ENCODE measurements around the gene MTMR3.
A peak's percentile ranks its signal among the peaks of the same experiment; 100 is the strongest.

The MTMR3 gene

DNA sequence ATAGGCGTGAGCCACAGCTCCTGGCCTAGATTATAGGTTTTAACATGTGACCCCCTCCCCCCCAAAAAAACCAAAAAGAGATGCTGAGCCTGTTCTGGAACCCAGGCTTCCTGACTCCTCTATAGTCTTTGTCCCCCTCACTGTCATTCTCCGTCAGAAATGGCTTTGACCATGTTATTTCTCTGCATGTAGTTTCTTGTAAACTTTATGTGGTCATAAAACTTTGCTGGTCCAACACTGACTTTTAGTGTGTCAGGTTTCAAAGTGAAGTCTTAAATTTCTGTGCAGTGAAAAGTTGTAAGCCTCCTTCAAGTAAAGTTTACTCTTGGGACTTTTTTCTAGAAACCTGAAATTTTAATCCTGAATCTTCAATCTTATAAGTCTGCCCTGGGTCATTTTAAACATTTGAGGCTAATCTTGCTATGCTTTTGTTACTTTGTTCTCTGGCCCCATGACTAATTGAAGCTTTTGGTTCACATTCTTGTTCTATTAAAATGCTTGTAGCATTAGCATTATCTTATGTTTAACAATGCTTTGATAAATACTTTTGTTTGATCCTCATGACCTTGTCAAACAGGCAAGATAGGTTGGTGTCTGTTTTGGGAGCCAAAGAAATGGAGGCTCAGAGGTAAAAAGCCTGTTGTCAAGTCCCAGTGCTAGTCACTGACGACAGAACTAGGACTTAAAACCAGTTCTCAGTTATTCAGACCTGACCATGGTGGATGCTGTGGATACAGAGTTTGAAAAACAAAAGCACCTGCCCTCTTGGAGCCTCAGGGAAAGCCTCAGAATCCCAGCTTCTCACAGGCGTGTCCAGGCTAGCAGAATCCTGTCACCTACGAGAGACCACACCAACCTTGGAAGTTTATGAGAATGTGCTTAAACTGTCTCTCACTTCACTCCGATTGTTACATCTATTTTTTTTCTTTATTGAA is 109.6 kb downstream of the MTMR3 start:
- no peak for DNase-seq (ENCODE audit: low read depth)
- no peak overlapping the region for H3K4me3 ChIP-seq (ENCODE audit: low read depth, low read length)

DNA sequence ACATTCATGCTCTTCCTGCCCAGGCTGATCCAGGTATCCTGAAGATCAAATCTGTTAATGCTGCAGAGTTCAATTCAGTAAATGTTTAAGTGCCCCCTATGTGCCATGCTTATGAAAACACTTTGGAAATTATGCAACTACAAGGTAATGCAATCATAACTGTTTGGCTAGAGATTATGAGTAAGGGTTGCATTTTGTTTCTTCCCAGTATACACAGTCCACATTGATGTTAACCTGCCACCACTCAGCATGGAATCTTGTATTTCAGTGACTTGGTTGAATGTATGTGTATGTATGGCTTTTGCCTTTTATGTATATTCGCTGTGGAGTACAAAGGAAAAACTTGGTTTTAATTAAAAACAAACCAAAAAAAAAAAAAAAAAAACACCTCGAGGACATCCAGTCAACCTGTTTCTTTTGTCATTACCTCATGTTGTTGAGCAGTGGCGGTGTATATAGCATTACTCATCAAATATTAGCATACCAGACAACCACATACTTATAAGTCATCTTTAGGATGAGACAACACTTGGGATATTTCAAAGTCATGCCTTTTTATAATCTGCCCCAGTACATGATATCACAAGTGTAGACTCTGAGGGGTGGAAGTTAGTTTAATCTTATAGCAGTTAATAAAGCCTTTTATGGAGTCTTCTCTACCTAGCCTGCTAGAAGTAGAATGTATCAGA is 111.2 kb downstream of the MTMR3 start:
- no peak for DNase-seq (ENCODE audit: low read depth)
- no peak overlapping the region for H3K4me3 ChIP-seq (ENCODE audit: low read depth, low read length)

DNA sequence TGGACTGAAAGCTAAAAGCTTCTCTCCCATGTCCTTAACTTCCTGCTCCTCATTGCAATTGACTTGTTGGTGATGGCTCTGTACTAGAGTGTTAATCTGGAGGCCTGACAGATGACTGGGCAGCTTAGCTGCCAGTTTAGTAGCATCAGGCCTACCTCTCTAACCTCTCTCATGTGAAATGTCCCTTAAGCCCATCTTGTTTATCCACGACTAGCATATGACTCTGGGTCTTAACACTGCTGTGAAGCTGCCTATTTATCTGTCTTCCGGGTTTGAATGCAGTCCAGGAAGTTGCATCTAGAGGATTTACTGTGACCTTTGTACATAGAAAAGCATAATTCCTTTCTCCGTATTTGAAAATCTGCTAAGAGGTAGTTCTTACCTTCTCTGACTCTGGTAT is 112.0 kb downstream of the MTMR3 start:
- H3K4me3 ChIP-seq (ENCODE audit: low read depth, low read length): no peak overlapping the region
- no peak for DNase-seq (ENCODE audit: low read depth)

DNA sequence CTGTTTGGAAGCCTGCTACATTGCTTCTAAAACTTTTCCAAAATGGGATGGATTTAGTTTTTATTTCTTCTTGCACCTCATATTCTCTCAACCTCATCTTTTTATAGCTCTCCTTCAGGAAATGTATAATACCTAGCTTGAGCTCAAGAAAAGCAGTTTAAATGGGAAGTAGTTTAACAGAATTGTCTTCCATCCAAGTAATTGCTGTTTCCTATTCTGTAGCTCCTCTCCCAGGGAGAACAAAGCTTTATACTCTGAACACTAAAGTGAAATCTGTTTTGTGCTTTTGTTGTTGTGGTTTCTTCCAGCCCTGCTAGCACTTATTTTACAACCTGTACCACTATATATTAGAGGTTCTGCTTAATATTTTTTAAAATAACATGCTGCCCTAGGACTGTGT is 114.1 kb downstream of the MTMR3 start:
- no peak for DNase-seq (ENCODE audit: low read depth)
- H3K4me3 ChIP-seq (ENCODE audit: low read depth, low read length): no peak overlapping the region

DNA sequence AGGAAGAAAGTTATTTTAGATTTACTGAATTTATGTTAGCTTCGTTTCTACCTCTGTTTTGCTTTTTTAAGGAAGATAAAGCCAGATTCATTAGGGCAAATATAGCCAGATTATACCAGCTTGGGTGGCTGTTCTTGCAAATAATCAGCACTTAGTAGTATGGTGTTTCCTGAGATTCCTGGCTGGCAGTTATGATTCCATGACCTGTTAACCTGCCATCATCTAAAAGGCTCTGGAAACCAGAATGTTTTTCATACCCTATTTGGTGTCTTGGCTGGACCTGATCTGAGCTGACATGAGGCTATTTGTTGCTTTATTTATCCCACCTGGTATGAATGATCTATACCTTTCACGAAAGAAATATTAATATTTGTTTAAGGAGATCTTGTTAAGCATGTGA is 114.5 kb downstream of the MTMR3 start:
- no peak overlapping the region for H3K4me3 ChIP-seq (ENCODE audit: low read depth, low read length)
- no peak for DNase-seq (ENCODE audit: low read depth)

DNA sequence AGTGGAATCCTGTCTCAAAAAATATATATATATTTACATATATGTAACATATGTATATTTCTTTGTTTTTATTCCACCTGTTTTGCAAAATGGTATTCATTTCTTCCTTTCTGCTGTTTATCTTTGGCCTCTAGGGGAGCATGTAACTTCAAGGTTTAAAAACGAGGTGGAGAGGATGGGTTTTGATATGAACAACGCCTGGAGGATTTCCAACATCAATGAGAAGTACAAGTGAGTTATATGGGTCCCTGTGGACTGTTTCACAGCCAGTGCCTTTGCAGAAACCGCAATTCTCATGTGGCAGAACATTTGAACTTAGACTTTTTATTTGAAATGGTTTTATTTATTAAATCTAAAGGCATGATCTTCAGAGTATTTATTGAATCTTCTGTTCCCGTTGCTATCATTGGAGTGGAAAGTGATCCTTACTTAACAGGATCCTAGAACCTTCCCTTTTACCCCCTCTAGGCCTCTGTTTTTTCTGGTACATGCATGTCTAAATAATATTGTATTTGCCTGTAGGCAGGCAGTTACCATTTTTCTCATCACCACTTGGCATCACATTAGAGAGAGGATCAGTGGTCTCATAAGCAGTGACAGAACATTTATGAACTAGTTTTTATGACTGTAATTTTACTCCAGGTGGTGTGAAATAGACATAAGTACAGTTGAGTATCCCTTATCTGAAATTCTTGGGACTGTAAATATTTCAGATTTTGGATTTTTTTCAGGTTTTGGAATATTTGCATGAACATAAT is 115.8 kb downstream of the MTMR3 start:
- no peak overlapping the region for H3K4me3 ChIP-seq (ENCODE audit: low read depth, low read length)
- DNase-seq (ENCODE audit: low read depth): peak; percentile 45

DNA sequence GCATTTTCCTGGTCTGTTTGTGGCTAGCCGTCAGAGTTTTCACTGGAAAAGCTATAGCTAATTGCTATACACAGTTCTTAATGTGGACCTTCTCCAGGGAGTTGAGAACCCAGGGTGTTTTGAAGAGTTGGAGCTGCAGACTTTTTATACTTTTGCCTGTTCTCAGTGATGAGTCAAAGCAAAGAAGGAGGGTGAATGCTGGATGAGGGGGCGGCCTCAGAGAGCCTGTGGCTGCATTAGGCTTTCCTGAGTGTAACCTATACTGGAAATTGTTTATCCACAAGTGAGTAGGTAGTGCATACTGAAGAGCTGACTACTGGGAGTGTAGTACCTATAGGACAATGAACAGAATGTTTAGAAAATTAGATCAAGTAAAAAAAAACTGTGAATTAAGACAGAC is 117.6 kb downstream of the MTMR3 start:
- no peak for DNase-seq (ENCODE audit: low read depth)

DNA sequence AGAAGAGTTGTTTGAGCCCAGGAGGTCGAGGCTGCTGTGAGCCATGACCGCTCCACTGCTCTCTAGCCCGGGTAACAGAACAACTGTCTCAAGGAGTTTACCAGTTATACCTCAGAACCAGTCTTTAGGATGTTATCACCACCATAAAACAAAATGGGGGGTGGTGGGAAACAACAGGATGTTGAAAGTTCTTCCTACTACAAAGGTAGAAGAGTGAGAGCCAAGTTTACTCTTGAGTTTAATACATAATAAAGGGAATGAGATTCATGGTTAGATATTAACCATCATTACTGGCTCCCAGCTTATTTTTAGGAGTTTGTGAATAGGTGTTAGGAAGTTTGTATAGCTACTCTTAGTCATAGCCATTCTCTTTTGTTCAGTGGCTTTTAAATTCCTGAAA is 118.5 kb downstream of the MTMR3 start:
- no peak for DNase-seq (ENCODE audit: low read depth)
- no peak overlapping the region for H3K4me3 ChIP-seq (ENCODE audit: low read depth, low read length)

More for the DNA sequence above, 117.6 kb downstream of the MTMR3 start:
- H3K4me3 ChIP-seq (ENCODE audit: low read depth, low read length): no peak overlapping the region

DNA sequence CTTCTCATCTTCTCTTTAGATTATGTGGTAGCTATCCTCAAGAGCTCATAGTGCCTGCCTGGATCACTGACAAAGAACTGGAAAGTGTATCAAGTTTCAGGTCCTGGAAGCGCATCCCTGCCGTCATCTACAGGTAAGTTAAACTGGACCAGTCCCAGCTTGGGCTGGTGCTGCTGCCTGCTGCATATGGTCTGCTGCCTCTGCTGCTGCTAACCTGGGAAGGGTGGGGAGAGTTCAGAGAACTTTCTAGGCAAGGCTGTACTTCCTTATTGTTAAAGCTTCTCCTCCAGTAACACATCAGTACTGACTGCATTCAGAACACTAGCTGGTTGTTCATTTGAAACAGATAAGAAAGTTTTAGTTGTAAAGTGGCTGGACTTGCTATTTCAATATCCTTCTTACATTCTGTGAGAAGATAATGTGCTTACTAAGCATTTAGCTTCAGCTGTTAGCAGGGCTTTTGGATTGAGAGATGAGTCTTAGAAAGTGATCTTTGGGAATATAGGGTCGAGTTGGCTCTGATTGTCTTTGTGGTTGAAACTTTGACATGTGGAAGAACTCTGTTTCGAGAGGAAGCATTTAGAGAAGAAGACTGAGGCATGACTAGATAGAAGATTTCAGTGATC is 120.0 kb downstream of the MTMR3 start:
- no peak overlapping the region for H3K4me3 ChIP-seq (ENCODE audit: low read depth, low read length)
- DNase-seq (ENCODE audit: low read depth): no peak

DNA sequence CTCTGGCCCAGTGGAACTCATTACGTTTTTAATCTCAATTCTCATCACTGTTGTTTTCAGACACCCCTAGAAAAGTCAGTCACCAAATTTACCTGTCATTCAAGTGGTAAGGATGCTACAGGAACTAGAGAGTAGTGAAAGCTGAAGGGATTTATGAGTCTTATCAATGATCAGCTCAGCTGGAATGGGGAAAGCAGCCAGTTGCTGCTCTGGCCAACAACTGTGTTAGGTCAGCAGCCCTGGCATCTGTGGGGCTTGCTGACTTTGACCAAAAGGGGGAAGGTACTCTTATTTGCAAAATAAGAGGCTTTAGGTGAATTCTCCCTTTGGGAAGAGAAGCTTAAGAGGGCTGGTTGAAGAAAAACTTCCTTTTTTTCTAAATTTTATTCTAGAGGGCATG is 121.1 kb downstream of the MTMR3 start:
- DNase-seq (ENCODE audit: low read depth): no peak
- H3K4me3 ChIP-seq (ENCODE audit: low read depth, low read length): no peak overlapping the region

DNA sequence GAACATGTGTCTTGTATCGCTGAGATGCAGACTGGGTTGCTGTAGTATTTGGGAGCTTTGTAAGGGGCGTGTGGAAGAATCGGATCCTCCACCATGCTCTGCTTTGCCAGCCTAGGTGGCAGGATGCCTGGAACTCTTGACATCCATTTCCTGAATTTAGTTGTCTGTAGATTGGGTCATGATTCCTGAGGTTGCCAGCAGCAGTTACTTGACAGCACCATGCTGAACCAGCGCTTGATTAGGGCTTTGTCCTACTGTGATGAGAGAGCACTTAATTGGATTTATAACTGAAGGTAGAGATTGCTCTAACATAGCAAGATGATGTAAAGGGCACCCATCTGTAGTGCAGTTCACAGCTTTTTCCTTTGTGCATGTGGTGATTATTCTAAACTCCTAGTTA is 121.7 kb downstream of the MTMR3 start:
- no peak for DNase-seq (ENCODE audit: low read depth)
- no peak overlapping the region for H3K4me3 ChIP-seq (ENCODE audit: low read depth, low read length)

DNA sequence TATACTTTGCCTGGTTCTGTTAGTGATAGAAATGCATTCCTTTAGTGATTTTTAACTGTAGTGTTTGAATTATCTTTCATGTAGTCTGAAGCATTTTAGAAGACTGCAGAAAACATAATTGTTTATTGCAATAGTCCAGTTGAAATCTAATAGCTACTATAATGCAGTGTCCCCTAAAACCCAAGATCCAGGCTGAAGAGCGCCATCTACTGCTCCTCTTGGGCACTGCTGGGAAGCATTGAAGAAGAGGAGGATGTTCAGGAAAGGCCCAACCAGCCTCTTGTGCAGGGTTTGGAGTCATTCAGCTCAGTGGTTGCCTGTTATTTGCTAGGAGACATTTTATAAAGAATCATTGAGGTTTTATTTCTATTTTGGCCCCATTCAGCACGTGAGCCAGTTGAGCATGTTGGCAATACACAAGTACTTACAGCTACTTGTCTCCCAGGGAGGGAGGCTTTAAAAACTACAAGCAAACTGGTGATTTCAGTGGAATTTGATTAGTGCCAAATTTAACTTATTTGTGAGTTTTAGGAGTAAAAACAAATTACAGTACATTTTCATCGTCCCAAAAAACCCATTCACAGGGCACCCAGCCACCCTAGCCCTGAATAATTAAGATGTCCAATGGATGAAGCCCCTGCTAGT is 122.4 kb downstream of the MTMR3 start:
- H3K4me3 ChIP-seq (ENCODE audit: low read depth, low read length): no peak overlapping the region
- no peak for DNase-seq (ENCODE audit: low read depth)

DNA sequence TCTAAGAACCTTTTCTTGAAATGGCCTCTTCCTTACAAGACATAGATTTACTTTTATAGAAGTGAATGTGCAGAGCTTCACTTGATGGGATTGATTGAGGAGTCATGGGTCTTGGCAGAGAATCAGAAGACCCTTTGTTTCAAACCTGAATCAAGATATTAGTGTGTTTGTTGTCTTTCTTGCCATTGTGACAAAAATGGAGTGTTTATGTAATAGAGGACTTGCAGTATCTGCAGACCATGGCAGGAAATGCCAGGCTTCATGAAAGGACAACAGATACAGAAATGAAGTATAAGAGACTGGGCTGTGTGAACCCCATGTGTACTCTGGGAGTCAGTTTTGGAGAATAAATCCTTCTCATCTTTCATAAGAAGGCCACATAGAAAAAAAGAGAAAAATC is 124.4 kb downstream of the MTMR3 start:
- H3K4me3 ChIP-seq (ENCODE audit: low read depth, low read length): no peak overlapping the region
- DNase-seq (ENCODE audit: low read depth): no peak

DNA sequence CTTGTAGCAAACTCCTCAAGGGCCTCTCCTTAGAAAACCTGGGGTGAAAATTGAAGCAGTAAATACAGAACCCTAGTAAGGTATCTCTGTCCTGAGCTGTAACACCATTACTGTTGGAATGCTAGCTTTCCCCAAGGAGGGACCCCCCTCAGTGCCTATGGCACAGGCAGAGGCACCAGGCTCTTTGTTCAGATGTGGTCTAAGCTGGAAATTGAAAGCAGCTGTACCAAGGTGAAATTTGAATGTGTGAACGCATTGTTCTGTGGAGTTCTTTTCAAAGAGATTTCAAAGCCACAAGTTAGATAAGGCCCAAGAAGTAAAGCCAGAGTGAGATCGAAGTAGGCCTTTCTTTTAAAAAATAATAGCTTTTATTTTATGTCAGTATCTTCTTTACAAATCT is 125.4 kb downstream of the MTMR3 start:
- H3K4me3 ChIP-seq (ENCODE audit: low read depth, low read length): no peak overlapping the region
- DNase-seq (ENCODE audit: low read depth): no peak

DNA sequence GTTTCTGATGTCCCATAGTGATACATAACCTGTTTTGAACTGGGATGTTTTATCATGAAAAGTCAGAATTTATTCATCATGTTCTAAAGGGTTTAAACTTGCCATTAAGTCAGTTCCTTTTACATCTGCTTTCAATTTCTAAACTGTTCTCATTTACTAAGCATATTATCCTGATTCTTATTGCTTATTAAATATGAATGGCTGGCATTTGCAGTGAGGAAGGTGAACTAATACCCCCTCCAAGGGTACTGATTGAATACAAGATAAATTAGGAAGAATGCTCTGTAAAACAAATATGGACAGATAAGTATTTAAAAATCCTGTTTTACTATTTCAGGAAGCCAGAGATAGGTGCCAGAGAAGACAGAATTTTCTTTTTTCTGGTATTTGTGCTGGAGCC is 126.5 kb downstream of the MTMR3 start:
- H3K4me3 ChIP-seq (ENCODE audit: low read depth, low read length): no peak overlapping the region
- DNase-seq (ENCODE audit: low read depth): no peak

DNA sequence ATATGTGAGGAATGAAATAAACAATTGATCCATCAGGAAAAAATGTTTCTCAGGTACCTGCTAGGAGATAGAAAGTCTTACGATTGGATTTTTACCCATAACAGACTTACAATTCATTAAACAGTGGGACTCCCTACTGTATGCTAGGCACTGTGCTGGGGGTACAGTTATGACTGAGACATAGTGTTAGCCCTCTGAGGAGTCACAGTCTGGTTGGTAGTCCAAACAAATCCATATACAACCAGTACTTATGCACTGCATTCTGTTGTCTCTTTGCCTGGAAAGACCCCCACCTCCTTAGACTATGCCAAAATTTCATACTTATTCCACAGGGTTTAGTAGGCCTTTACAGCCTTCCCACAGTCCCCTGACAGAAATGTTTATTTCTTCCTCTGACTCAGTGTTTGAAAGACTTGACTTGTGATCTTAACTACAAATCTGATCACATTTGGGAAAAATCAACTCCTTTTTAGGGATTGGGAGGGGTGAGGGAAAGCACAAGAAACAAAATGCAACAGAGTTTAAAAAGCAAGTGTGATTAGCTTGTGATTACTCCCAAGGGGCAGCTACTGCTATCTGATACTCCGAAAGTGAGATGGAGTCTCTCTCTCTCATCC is 127.9 kb downstream of the MTMR3 start:
- H3K4me3 ChIP-seq (ENCODE audit: low read depth, low read length): no peak overlapping the region
- DNase-seq (ENCODE audit: low read depth): no peak

DNA sequence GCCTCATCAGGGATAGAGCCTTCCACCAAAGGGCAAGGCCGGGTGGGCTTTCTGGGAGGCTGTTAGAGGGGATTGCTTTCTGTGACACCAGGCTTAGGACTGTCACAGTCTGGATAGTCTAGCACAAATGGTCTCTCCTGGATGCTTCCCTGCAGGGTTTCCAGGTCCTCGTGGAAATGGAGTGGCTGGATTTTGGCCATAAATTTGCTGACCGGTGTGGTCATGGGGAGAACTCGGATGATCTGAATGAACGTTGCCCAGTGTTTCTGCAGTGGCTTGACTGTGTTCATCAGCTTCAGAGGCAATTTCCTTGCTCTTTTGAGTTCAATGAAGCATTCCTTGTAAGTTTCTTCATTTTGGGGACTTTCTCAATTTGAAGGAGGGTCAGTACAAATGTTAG is 130.2 kb downstream of the MTMR3 start:
- H3K4me3 ChIP-seq (ENCODE audit: low read depth, low read length): no peak overlapping the region
- no peak for DNase-seq (ENCODE audit: low read depth)

DNA sequence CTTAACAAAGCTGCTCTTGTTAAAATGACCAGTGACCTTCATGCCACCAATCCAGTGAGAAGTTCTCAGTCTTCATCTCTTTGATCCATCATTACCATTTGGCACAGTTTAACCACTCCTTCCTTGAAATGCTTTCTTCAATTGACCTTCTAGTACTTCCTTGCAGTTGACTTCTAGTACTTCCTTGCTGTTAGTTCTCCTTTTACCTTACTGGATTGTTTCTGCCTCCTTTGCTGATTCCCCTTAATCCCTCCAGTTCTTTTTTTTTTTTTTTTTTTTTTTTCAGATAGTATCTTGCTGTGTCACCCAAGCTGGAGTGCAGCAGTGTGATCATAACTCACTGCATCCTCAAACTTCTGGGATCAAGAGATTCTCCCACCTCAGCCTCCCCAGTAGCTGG is 131.3 kb downstream of the MTMR3 start:
- no peak overlapping the region for H3K4me3 ChIP-seq (ENCODE audit: low read depth, low read length)
- no peak for DNase-seq (ENCODE audit: low read depth)

DNA sequence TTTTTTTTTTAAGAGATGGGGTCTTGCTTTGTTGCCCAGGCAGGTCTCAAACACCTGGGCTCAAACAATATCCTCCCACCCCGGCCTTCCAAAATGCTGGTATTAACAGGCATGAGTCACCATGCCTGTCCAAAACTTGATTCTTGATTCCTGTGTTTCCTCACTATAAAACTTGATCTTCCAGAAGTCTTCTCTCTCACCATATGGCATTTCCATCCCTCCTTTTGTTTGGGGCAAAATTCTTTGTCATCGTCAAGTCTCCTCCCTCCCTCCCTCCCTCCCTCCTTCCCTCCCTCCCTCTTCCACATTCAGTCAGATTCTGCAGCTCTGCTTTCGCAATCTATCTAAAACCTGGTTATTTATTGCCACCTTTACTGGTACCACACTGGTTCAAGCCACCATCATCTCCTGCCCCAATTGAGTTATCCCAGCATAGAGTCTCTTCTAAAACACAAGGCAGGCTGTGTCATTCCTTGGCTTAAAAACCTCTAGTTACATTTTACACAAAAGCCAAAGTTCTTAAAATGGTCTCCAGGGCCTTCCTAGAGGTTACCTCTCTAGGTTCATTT is 132.3 kb downstream of the MTMR3 start:
- no peak for DNase-seq (ENCODE audit: low read depth)
- no peak overlapping the region for H3K4me3 ChIP-seq (ENCODE audit: low read depth, low read length)
